D721Med (cell line): ENCODE data around the gene CORO2A.

Experiments used
- DNase-seq: peaks from one replicate; pipeline ENCODE4 v3.0.0; 2011; ENCODE audit warnings: low spot score; ENCODE audit not compliant: insufficient read length
- FAIRE-seq: peaks from 2 replicates; lab custom pipeline; 2011; peaks lifted over from hg19 to GRCh38; lab: Jason Lieb, UNC
- CTCF ChIP-seq: IDR thresholded peaks from 2 replicates; pipeline ENCODE4 v1.5.1; 2012; ENCODE audit warnings: mild to moderate bottlenecking, control low read depth; ENCODE audit not compliant: insufficient read depth; ENCODE audit errors: missing control alignments

Gene CORO2A

GRCh38 chr9:98191671-98192502 lies 550 bp downstream of the CORO2A start:
- FAIRE-seq: no peak
- TF ChIP-seq CTCF: no peak
- no peak for DNase-seq

- no peak for DNase-seq
- no peak for TF ChIP-seq CTCF
- no peak for FAIRE-seq
Observed at GRCh38 chr9:98191181-98191608, 1.2 kb downstream of the CORO2A start.

- TF ChIP-seq CTCF: no peak
- DNase-seq (no peak), FAIRE-seq (no peak)
Observed at GRCh38 chr9:98190757-98191105, 1.7 kb downstream of the CORO2A start.

GRCh38 chr9:98189412-98189811 lies 3.0 kb downstream of the CORO2A start:
- TF ChIP-seq CTCF: no peak
- no peak for FAIRE-seq
- DNase-seq: no peak

- no peak for TF ChIP-seq CTCF
- FAIRE-seq: no peak
Observed at GRCh38 chr9:98187926-98188325, 4.5 kb downstream of the CORO2A start.

GRCh38 chr9:98186236-98186635 lies 6.2 kb downstream of the CORO2A start:
- no peak for FAIRE-seq
- no peak for DNase-seq
- no peak for TF ChIP-seq CTCF

More at GRCh38 chr9:98187926-98188325, 4.5 kb downstream of the CORO2A start:
- no peak for DNase-seq

- DNase-seq (no peak), FAIRE-seq (no peak)
Observed at GRCh38 chr9:98185611-98186171, 6.7 kb downstream of the CORO2A start.

More at GRCh38 chr9:98185611-98186171, 6.7 kb downstream of the CORO2A start:
- no peak for TF ChIP-seq CTCF
